ENCODE results near the gene RSPH3.

RSPH3 gene

DNA sequence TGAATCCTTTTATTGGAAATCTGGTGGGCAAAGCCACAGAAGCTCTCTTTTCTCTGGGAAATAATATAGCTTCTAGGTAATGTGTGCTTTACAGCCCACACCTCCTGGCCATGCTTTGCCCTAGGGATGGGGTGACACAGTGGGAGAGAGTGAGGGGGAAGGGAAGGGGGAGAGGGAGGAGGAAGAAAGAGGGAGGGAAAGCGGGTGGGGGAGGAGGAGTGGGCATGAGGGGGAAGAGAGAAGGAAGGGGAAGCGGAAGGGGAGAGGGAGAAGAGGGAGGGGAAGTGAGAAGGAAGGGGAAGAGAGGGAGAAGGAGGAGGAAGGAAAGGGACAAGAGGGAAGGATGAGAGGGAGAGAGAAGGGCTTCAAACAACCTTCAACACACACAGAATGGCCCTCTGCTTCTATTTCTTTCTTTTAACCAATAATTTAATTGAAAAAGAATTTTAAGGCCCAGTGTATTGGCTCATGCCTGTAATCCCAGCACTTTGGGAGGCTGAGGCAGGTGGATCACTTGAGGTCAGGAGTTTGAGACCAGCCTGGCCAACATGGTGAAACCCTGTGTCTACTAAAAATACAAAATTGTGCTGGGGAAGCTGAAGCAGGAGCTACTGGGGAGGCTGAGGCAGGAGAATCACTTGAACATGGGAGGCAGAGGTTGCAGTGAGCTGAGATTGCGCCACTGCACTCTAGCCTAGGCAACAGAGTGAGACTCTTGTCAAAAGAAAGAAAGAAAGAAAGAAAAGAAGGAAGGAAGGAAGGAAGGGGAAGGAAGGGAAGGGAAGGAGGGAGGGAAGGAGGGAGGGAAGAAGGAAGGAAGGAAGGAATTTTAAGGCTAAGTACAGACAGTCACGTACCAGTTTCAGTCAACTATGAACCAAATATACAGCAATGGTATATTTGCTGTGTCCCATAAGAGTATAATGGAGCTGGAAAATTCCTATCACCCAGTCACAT is 75.2 kb downstream of the RSPH3 start:
- Histone ChIP-seq H3K4me2 (no peak overlapping the region), H3K4me3 (no peak overlapping the region), H3K36me3 (no peaks in the 10 kb centered on the region), H3K27ac (no peak overlapping the region), H3K27me3 (no peaks in the 10 kb centered on the region), H3K4me1 (peaks cover 21 to 32% (median 25%) of the 10 kb centered on the region in 10 experiments), H3K9me3 (replicated peaks in 1 of 11) (peaks cover 0 to 18% (median 10%) of the 10 kb centered on the region in 11 experiments; a peak in 13 of 22 replicates), H3K9ac (no peak overlapping the region), H4K20me1 (no peaks in the 10 kb centered on the region)
- no peak for TF ChIP-seq Cebpa-rat (IDR thresholded peaks at IDR 0.05)

DNA sequence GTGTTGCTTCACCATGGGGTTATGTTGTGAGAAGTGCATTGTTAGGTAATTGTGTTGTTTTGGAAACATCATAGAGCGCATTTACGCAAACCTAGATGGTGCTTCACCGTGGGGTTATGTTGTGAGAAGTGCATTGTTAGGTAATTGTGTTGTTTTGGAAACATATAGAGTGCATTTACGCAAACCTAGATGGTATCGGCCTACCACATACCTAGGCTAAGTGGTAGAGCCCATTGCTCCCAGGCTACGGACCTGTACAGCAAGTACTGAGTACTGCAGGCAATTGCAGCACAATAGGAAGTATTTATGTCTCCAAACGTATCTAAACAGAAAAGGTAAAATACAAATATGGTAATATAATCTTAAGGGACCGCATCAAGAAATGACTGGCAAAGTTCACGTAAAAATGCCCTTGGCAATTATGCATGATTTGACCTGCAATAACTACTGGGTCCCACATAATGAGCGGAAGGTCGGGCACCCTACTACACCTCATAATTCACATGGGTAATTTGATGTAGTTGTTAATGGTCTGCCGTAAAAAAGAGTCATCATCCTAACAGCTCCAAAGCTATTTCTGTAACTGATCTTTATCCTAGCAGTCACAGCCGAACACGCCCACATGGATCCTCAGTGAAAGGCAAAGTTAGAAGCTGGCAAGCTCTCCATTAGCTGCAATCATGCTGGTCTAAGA is 76.0 kb downstream of the RSPH3 start:
- no peak overlapping the region for H3K9ac ChIP-seq
- H4K20me1 ChIP-seq = no peaks in the 10 kb centered on the region
- TF ChIP-seq Cebpa-rat (IDR thresholded peaks at IDR 0.05) = no peak
- no peaks in the 10 kb centered on the region for H3K36me3 ChIP-seq
- H3K4me3 ChIP-seq = no peak overlapping the region
- no peak overlapping the region for H3K4me2 ChIP-seq
- peaks cover 0 to 18% (median 10%) of the 10 kb centered on the region in 11 experiments; a peak in 13 of 22 replicates for H3K9me3 ChIP-seq (replicated peaks in 1 of 11)
- peaks cover 21 to 32% (median 25%) of the 10 kb centered on the region in 10 experiments for H3K4me1 ChIP-seq
- no peak overlapping the region for H3K27ac ChIP-seq
- H3K27me3 ChIP-seq = no peaks in the 10 kb centered on the region
